GM10266 (cell line): ENCODE data around the gene OTOP2.
"Not testable (repeated sequence)": the region's sequence is repeated elsewhere in the genome, so short reads cannot be mapped to it uniquely, and the experiment has no call there.

Experiments
- DNase-seq: peaks from one replicate; pipeline ENCODE4 v3.0.0; 2012; ENCODE audit errors: extremely low spot score
- CTCF ChIP-seq: IDR thresholded peaks from 2 replicates; pipeline ENCODE4 v1.5.1; 2012; ENCODE audit warnings: mild to moderate bottlenecking, low read depth; ENCODE audit not compliant: control insufficient read depth, insufficient read depth; ENCODE audit errors: missing control alignments

Gene OTOP2

GRCh38 chr17:74961657-74962350, 37.7 kb downstream of the OTOP2 start:
- peak; percentile 74 for TF ChIP-seq CTCF
- DNase-seq: peak; percentile 88

- TF ChIP-seq CTCF: no peak
- no peak for DNase-seq
Observed at GRCh38 chr17:74962622-74963394, 38.7 kb downstream of the OTOP2 start.

- no peak for TF ChIP-seq CTCF
- no peak for DNase-seq
Observed at GRCh38 chr17:74963656-74964055, 39.6 kb downstream of the OTOP2 start.

- no peak for TF ChIP-seq CTCF
- DNase-seq: no peak
Observed at GRCh38 chr17:74964246-74964761, 40.2 kb downstream of the OTOP2 start.

- TF ChIP-seq CTCF: no peak
- DNase-seq: no peak
Observed at GRCh38 chr17:74964988-74965622, 41.0 kb downstream of the OTOP2 start.

- DNase-seq: no peak
- no peak for TF ChIP-seq CTCF
Observed at GRCh38 chr17:74968361-74968780, 44.3 kb downstream of the OTOP2 start.

- not testable (repeated sequence) for DNase-seq
Observed at GRCh38 chr17:74969501-74969900, 45.4 kb downstream of the OTOP2 start.
